Activated gamma-delta T cell treated with Interleukin-2 at 50 U/mL for 16 hours (primary cell): ENCODE results near the gene TMEM120A.
A peak's percentile ranks its signal among the peaks of the same experiment; 100 is the strongest.

ENCODE experiments used
- DNase-seq: peaks from one replicate; pipeline ENCODE4 v3.0.0-alpha.2; 2020

The TMEM120A gene

DNA sequence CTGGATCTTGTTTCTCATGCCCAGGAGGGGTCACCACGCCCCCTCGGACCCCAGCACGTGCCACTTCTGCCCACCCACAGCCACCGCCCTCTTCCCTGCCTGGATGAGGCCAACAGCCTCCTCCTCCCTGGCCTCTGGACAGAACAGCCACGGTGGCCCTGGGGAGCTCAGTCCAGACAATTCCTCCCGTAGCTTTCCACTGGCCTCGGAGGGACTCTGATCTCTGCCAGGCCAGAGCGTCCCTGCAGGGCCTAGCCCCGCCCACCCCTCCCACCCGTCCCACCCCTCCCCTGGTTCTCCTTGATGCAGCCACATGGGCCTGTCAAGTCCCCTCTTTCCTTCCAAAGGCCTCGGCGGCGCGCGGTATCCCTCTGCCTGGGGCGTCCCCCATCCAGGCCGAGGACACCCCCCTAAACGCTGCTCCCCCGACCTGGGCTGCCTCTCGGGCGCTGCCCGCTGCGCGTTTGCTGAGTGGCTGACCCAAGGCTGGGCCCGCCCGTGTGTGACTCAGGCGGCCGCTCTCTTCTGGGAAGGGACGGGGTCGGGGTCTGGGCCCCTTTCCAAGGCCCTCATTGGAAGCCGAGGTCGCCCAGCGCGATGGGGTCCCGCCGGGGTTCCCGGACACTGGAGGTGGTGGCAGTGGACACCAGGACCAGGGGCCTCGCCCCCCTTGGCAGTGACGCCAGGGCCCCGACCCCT is 557 bp downstream of the TMEM120A start:
- peak; percentile 17 for DNase-seq

DNA sequence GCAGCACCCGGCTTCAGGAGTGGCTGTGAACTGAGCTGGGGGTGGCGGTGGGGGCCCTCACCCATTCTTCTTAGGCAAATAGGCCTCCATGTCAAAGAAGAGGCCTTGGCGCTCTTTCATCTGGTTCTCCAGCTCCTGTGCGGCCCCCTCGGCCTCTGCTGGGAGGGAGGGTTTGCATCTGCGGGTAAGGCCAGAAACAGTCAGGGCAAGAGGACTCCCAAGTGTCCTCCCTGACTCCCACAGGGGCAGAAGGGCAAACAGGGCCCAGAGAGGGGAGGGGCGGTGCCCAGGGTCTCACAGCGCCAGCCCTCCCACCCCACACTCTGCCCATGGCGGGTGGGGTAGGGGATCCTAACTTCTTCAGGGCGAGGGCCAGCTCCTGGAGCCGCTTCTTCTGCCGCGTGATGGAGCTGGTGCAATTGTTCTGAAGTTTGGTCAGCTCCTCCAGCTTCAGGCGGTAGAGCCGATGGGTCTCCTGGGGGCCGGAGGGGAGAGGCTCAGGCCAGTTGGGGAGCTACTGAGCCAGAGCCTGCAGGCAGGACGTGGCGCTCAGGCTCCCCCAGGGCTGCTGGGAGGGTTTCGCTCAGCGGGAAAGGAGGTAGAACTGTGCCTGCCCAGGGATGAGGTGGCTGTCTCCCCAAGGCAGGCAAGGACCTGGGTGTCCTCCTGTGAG is 2.2 kb downstream of the TMEM120A start:
- DNase-seq, result no peak

DNA sequence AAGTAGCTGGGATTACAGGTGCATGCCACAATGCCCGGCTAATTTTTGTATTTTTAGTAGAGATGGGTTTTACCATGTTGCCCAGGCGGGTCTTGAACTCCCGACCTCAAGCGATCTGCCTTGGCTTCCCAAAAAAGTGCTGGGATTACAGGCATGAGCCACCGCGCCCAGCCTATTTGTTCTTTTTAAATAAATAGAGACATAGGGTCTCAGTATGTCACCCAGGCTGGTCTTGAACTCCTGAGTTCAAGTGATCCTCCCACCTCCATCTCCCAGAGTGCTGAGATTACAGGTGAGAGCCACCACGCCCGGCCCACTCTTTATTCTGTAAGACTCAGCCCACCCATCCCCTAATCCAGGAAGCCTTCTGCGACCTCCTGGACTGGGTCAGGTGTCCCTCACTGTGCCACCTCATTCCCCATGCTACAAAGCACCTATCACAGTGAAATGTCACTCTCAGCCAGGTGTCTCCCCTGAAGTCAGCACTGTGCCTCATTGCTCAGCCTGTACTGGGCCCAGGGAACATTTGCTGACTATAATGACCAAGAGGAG is 2.8 kb downstream of the TMEM120A start:
- no peak for DNase-seq

DNA sequence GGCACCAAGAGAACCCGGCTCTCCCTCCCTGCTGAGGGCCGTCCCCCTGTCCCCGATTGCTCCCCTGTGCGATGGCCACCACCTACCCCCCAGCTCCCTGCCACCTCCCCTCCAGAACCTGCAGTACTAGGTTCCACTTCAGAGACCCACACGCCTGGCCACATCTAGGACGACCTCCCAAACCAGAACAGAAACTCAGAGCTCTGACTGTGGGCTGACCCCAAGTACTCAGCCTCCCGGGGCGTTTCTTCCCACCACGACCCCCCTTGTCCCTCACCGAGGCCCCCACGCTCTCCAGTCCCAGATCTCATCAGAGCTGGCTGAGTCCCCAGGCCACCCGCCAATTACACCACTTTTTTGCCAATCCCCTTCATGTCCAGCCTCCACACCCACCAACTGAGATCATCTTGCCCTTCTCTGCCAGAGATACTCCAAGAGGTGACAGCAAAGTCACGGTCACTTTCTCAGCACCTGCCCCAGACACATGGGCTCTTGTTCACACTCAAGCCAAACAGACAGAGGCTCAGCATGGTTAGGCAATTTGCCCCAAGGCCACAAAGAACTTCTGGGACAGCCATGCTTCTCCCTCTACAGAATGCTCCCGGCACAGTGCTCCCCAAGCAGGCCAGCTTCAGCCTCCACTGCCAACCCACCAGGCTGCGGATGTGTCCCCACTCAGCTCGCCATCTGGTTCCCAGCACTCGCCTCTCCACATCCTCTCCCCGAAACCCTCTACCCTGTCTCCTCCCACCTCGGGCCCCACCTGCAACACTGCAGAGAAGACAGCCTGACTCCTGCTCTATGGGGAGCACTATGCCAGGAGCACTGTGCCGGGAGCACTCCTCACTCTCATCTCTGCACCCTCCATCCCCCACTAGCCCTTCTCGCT is 4.7 kb downstream of the TMEM120A start:
- no peak for DNase-seq

DNA sequence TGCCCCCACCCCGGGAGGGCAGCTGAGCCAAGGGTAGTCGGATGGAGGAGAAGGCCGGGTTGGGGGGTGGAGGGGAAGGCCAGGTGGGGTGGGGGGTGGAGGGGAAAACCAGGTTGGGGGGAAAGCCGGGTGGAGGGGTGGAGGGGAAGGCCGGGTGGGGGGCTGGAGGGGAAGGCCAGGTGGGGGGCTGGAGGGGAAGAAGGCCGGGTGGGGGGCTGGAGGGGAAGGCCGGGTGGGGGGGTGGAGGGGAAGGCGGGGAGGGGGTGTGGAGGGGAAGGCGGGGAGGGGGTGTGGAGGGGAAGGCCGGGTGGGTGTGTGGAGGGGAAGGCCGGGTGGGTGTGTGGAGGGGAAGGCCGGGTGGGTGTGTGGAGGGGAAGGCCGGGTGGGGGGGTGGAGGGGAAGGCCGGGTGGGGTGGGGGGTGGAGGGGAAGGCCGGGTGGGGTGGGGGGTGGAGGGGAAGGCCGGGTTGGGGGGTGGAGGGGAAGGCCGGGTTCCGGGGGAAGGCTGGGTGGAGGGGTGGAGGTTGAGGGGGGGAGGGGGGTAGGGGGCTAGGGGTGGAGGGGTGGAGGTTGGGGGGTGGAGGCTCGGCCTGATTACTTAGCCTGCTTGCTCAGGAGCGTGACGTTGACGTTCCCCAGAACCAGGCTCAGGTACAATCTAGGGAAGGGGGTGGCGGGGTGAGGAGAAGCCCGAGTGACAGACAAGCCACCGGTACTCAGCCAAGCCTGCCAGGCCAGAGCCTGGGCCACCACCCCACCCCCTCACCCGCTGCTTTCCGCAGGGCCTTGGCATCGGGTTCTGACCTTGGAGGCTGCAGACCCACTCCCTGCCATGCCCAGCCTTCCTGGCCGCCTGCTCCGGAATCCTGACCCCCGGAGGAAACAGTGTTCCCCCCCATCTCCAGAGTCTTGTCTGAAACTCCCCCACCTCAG is 5.6 kb downstream of the TMEM120A start:
- DNase-seq, result no peak

DNA sequence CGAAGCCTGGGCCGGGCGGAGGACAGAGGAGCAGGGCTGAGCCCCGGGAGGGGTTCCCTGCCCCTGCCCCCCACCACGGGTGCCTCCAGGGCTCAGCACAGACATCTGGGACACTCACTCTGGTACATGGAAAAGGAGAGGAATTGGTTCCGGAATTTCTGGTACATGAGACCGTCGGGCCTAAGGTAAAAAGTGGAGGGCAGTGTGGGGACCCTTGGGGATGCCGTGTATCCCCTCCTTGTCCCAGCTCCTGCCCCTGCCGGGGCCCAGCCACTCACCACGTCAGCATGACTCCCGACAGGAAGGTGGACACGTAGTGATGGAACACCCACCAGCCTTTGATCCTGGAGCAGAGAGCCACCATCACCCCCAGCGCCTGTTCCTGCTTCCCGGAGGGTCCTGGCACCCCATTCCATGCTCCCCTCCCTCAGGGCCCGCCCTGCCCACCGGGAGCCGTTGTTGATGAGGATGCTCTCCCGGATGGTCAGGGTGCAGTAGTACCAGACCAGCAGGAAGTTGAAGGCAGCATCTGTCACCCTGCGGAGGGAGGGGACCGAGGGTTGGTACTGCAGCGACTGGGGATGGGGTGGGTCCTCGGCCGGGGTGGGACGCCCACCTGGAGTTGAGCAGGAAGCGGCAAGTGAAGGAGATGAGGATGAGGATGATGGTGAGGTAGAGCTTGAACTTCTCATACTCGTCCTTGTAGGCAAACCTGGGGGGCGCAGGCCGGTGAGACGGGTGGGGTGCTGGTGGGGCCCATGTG is 6.4 kb downstream of the TMEM120A start:
- no peak for DNase-seq

DNA sequence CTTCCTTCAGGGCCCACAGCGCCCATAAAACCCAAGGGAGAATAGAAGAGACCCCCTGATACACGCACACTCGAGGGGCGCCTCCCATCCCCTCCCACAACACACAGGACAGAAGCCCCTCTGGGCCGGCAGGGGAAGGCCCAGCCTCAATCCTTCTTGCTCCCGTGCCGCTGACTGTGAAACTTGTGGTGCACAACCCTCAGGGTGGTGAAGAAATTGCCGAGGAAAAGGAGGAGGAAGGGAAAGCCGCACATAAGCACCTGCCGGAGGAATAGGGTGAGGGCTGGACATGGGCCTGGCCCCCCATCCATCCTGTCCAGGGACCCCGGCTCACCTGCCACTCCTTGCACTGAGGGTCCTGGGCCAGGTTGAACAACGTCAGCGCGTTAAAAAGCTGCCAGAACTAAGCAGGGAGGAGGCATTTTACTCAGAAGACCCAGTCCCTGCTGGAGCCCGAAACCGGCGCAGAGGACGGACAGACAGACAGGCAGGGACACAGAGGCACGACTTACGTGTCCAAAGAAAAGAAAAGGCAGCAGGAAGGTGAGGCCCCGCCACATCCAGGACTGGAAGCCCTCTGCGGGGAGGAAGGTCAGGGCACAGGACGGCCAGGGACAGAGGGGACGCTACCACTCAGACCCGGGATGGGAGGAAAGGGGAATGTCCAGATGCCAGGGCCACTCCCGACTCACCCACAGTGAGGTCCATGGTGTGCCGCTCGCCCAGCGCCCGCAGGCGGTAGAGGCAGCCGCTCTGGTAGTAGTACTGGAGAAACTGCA is 7.2 kb downstream of the TMEM120A start:
- no peak for DNase-seq

DNA sequence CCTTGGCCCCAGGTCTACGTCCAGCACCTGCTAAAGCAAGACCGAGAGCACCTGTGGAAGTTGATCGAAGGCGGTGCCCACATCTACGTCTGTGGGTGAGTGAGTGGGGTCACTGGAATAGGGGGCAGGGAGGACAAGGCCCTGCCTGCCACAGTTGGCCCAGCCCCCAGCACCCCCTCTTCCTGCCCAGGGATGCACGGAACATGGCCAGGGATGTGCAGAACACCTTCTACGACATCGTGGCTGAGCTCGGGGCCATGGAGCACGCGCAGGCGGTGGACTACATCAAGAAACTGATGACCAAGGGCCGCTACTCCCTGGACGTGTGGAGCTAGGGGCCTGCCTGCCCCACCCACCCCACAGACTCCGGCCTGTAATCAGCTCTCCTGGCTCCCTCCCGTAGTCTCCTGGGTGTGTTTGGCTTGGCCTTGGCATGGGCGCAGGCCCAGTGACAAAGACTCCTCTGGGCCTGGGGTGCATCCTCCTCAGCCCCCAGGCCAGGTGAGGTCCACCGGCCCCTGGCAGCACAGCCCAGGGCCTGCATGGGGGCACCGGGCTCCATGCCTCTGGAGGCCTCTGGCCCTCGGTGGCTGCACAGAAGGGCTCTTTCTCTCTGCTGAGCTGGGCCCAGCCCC is 8.1 kb downstream of the TMEM120A start:
- no peak for DNase-seq

DNA sequence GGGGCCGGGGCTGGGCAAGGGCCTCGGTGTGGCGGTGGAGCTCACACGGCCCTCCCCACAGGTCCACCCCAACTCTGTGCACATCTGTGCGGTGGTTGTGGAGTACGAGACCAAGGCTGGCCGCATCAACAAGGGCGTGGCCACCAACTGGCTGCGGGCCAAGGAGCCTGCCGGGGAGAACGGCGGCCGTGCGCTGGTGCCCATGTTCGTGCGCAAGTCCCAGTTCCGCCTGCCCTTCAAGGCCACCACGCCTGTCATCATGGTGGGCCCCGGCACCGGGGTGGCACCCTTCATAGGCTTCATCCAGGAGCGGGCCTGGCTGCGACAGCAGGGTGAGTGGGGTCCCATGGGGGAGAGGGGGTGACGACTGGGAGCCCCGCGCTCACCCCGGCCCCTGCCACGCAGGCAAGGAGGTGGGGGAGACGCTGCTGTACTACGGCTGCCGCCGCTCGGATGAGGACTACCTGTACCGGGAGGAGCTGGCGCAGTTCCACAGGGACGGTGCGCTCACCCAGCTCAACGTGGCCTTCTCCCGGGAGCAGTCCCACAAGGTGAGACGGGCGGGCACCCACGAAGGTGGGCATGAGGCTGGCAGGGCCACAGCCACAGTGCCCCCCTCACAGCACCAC is 8.8 kb downstream of the TMEM120A start:
- DNase-seq, result no peak

DNA sequence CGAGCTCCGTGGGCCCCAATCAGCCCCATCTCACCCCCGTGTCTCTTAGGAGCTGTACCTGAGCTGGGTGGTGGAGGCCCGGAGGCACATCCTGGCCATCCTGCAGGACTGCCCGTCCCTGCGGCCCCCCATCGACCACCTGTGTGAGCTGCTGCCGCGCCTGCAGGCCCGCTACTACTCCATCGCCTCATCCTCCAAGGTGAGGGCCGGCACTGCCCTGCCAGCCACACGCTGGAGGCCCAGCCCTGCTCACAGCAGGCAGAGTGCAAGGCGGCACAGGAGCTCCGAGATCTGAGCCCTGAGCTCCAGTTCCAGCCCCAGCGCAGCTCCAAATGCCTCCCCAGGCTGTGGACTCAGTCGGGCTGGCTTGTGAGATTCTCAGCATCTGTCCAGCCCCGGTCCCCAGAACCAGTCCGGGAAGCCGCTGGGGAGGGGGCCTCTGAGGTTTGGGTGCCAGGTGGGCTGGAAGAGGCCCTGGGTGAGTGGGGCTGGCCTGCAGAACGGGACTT is 9.3 kb downstream of the TMEM120A start:
- no peak for DNase-seq

DNA sequence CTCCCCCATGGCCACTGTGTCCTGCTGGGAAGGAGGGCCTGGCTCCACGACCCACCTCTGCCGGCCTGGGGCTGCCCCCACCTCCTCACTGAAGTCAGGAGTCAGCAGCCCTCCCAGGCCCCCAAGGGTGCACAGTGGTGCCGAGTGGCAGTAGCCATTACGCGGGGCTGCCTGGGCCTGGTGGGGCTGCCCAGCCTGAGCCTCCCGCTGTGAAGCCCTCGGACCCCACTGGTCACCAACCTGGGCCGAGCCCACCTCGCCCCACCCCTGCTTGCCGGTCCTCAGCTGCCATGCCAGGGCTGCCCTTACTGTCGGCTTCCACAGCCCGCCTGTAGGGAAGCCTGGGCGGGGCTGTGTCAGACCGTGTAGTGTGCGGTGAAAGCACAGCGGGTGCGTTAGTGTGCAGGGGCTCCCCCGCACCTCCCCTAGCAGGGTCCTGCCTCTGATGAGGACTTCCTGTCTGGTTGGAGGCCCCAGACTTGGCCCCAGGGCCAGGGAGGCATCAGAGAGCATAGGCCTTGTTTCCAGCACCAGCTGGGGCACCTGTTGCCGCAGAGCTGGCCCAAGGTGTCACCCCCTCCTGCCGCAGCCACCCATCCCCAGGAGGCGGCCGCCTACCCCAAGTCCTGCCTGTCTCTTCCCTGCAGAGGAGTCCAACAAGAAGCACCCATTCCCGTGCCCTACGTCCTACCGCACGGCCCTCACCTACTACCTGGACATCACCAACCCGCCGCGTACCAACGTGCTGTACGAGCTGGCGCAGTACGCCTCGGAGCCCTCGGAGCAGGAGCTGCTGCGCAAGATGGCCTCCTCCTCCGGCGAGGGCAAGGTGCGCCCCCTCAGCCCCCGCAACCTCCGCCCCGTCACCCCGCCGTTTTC is 10.0 kb downstream of the TMEM120A start:
- DNase-seq, result no peak

DNA sequence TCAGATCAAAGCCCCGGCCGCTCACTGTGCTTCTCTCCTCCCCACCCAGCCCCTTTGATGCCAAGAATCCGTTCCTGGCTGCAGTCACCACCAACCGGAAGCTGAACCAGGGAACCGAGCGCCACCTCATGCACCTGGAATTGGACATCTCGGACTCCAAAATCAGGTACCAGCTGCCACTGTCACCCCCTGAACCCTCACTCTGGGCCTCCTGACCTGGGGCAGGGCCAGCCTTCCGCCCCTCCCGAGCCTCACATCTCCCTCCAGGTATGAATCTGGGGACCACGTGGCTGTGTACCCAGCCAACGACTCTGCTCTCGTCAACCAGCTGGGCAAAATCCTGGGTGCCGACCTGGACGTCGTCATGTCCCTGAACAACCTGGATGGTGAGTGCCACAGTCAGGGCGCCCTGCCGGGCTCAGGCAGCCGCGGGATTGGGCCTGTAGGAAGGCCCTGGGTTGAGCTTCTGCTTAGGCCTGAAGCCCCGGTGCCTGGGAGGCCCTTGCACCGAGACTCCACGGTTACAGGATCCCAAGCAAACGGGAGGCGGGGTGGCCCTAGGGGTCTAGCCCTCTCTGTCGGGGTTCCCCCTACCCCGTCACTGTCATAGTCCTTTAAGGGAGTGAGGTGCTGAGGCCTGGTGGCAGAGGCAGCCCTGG is 10.8 kb downstream of the TMEM120A start:
- DNase-seq, result no peak

DNA sequence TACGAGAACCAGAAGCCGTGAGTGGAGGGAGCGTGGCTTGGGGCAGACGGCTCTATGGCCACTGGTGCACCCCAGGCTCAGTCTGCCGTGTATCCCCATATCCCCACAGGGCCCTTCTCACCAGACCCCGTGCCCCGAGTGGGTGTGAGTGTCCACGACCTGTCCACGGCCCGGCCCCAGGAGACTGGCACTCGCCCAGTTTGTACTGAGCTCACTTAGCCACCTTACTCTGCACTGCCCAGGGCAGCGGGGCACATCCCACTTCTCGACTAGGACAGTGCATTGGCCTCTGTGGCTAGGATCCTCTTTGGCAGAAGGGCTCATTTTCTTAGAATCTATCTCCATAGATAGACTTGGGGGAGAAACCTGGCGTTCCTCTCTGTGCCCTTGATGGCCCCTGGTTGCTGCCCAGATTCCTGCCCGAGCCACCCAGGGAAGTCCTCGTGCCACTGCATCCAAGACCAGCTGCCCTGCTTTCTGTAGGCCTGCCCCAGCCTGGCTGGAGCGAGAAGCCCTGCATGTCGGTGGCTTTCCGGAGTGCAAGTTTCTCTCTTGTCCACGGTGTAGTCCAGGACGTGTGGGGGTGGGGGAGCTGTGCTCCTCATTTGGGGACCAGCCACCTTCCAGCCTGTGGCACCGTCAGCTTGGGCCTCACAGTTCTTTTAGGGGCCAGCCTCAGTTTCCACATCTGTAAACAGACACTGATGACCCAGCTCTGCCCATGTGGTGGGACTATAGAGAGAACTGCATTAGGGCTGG is 11.9 kb downstream of the TMEM120A start:
- DNase-seq, result no peak

DNA sequence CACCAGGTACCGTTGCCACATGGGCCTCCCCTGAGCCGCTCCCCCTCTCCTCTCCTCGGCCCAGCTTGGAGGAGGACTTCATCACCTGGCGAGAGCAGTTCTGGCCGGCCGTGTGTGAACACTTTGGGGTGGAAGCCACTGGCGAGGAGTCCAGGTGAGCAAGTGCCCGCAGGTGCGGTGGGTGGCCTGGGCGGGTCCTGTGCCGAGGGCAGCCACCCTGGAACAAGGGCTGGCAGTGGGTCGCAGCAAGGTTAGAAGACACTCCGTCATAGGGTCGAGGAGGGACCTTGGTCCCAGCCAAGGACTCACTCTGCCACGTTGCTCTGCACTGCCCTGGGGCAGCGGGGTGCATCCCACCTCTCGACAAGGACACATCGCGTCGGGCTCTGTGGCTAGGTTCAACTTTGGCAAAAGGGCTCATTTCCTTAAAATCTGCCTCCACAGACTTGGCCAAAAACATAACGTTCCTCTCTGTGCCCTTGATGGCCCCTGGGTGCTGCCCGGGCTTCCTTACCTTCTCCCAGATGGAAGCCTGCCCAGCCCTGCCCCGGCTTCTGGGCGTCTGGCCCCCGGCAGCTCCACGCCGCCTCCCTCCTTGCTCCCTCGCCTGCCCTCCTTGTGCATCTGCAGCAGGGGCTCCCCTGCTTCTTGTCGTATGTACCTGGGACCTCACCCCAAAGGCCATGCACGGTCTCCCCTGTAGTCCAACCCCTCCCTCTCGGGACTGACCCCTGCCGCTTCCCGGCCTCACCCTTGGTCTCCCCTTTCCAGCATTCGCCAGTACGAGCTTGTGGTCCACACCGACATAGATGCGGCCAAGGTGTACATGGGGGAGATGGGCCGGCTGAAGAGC is 12.7 kb downstream of the TMEM120A start:
- no peak for DNase-seq

DNA sequence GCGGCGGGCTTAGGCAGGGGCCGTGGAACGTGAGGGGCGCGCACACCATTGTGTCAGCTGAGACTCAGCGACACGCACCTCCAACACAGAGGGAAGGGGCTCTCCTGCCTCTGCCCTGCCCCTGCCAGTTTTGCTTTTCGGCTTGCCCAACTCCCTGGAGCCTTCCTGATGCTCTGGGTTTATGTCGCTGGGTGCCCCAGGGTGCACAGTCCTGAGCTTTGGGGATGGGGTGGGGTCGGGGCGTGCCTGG is 13.3 kb downstream of the TMEM120A start:
- no peak for DNase-seq

DNA sequence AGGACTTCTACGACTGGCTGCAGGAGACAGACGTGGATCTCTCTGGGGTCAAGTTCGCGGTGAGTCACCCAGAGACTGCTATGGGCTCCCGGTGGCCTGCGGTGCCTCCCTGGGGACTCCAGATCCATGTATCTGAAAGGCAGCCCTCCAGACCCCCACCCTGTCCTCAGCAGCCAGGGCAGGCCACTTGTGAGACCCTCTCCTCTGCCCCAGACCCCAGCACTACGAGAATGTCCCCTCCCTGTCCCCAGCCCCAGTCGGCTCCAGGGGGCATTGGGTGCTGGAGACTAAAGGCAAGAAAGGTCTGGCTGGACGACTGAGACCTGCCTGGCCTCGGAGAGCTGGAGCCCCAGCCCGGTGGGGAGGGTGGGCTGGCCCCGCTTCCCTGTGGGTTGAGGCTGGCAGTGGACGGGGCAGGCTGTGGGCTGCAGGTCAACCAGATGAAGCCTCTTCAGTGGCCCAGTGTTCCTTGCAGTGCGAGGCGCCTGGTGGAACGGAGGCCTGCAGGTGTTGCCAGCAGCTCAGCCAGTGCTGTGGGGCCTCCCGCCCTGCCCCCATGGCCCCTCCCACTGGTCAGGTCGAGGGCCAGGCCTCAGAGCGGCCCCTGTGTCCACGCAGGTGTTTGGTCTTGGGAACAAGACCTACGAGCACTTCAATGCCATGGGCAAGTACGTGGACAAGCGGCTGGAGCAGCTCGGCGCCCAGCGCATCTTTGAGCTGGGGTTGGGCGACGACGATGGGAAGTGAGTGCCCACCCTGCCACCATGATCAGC is 13.8 kb downstream of the TMEM120A start:
- DNase-seq, result no peak
